HepG2 (cell line): Measurements from ENCODE around the gene JMJD6. TPM values are rescaled to one million over a fixed set of nuclear protein-coding genes. Genes with fewer than 3 reads are reported as not detected.
A peak's percentile ranks its signal among the peaks of the same experiment; 100 is the strongest.

Experiments
- AKAP8 ChIP-seq: sonication (generic); formaldehyde crosslinking; IDR thresholded peaks from 2 replicates; pipeline ENCODE4 v1.5.1; 2020; ENCODE audit warnings: mild to moderate bottlenecking, missing genetic modification reagents
- BCL3 ChIP-seq: sonication (generic); formaldehyde crosslinking; IDR thresholded peaks from 2 replicates; pipeline ENCODE4 v1.5.1; 2020; ENCODE audit warnings: mild to moderate bottlenecking, missing genetic modification reagents, moderate library complexity
- CC2D1A ChIP-seq: sonication (generic); formaldehyde crosslinking; IDR thresholded peaks from 2 replicates; pipeline ENCODE4 v1.8.1; 2023; ENCODE audit warnings: mild to moderate bottlenecking, missing genetic modification reagents
- ELF1 ChIP-seq: sonication (generic); formaldehyde crosslinking; IDR thresholded peaks from 2 replicates; pipeline ENCODE4 v1.4.0; 2020; ENCODE audit warnings: missing genetic modification reagents
- GABPB1 ChIP-seq: IDR thresholded peaks from 2 replicates; pipeline ENCODE4 v1.6.1; 2016; ENCODE audit warnings: mild to moderate bottlenecking, missing genetic modification reagents, moderate library complexity, missing compliant biosample characterization
- HMGA1 ChIP-seq: sonication (generic); formaldehyde crosslinking; conservative IDR thresholded peaks from 2 replicates; pipeline ENCODE4 v1.4.0; 2020; ENCODE audit warnings: missing genetic modification reagents
- IKZF1 ChIP-seq: fragments of 450-650 bp; IDR thresholded peaks from 2 replicates; pipeline ENCODE4 v1.7.1; 2016
- JDP2 ChIP-seq: sonication (generic); formaldehyde crosslinking; IDR thresholded peaks from 2 replicates; pipeline ENCODE4 v1.8.1; 2022; ENCODE audit warnings: missing genetic modification reagents, borderline replicate concordance
- KLF16 ChIP-seq, 2 experiments: sonication (generic) in 1 of 2; formaldehyde crosslinking in 1 of 2; IDR thresholded peaks; 2 replicates each; pipeline versions ENCODE4 v1.6.1 to v1.8.0; 2016 to 2023; ENCODE audit warnings: missing genetic modification reagents in 2 of 2, missing compliant biosample characterization in 1 of 2
- MXD1 ChIP-seq: sonication (generic); formaldehyde crosslinking; IDR thresholded peaks from 2 replicates; pipeline ENCODE4 v1.4.0; 2020; ENCODE audit warnings: mild to moderate bottlenecking, missing genetic modification reagents
- NFE2L1 ChIP-seq: sonication (generic); formaldehyde crosslinking; IDR thresholded peaks from 2 replicates; pipeline ENCODE4 v1.4.0; 2020; ENCODE audit warnings: missing genetic modification reagents, mild to moderate bottlenecking, borderline replicate concordance
- RBM22 ChIP-seq: fragments of 200-400 bp; formaldehyde crosslinking; optimal IDR thresholded peaks from 2 replicates; pipeline ENCODE3; 2017; ENCODE audit warnings: mild to moderate bottlenecking, low read length, moderate library complexity
- YEATS4 ChIP-seq: sonication (generic); formaldehyde crosslinking; IDR thresholded peaks from 2 replicates; pipeline ENCODE4 v1.4.0; 2020; ENCODE audit warnings: missing genetic modification reagents, borderline replicate concordance
- ZBTB7A ChIP-seq: sonication (generic); formaldehyde crosslinking; IDR thresholded peaks from 2 replicates; pipeline ENCODE4 v1.8.0; 2022; ENCODE audit warnings: mild to moderate bottlenecking, missing genetic modification reagents
- ZNF318 ChIP-seq: sonication (generic); formaldehyde crosslinking; IDR thresholded peaks from 2 replicates; pipeline ENCODE4 v1.4.0; 2020; ENCODE audit warnings: mild to moderate bottlenecking, missing genetic modification reagents
- ZNF556 ChIP-seq: sonication (generic); formaldehyde crosslinking; IDR thresholded peaks from 2 replicates; pipeline ENCODE4 v1.4.0; 2020; ENCODE audit warnings: mild to moderate bottlenecking, missing genetic modification reagents, borderline replicate concordance
- ZNF678 ChIP-seq: sonication (generic); formaldehyde crosslinking; IDR thresholded peaks from 2 replicates; pipeline ENCODE4 v1.4.0; 2020; ENCODE audit warnings: mild to moderate bottlenecking, missing genetic modification reagents
- ZNF83 ChIP-seq: sonication (generic); formaldehyde crosslinking; IDR thresholded peaks from 2 replicates; pipeline ENCODE4 v1.4.0; 2020; ENCODE audit warnings: missing genetic modification reagents, mild to moderate bottlenecking, borderline replicate concordance
- polyA plus RNA-seq, 8 experiments: library from polyadenylated mRNA; depleted of rRNA in 3 of 8; stranded (reverse) in 7 of 8; unstranded in 1 of 8; fragments of >200 nt; fragmentation: Illumina TruSeq in 4 of 8; extraction: Trizol in 4 of 8; gene quantifications; 2 replicates each; pipeline versions ENCODE4 v1.2.1 to v1.2.3, GENCODE V29; 2011 to 2016; ENCODE audit warnings: low read depth in 4 of 8, missing spikeins in 1 of 8, mixed read lengths in 1 of 8; ENCODE audit not compliant: insufficient read depth in 1 of 8
- total RNA-seq, 5 experiments: library from RNA; depleted of rRNA; stranded (reverse); fragments of >200 nt; fragmentation: Illumina TruSeq; extraction: Trizol; gene quantifications; 2 replicates each; pipeline ENCODE4 v1.2.3, GENCODE V29; 2016; ENCODE audit warnings: low read depth in 1 of 5

Gene JMJD6
- total and polyA plus RNA-seq, 2 of the 13 experiments (the other 11 are each of a cell fraction or from before 2014, with no cell fraction given) = 33.6 to 41.0 TPM

- TF ChIP-seq ZNF556 (CRISPR knock-in tag) (0 out of 2 replicates have a peak, but pooled peaks have one; percentile 27), JDP2 (CRISPR knock-in tag) (no peak), AKAP8 (no peak), IKZF1 (no peak), YEATS4 (no peak), CC2D1A (no peak), RBM22 (no peak), ZNF678 (CRISPR knock-in tag) (no peak), NFE2L1 (CRISPR knock-in tag) (no peak), ZBTB7A (CRISPR knock-in tag) (0 out of 2 replicates have a peak, but pooled peaks have one; percentile 16), ZNF318 (CRISPR knock-in tag) (0 out of 2 replicates have a peak, but pooled peaks have one; percentile 26), GABPB1 (no peak), KLF16 (CRISPR knock-in tag; IDR thresholded peaks at IDR 0.05) (no peak), HMGA1 (no peak), MXD1 (CRISPR knock-in tag) (peak; percentile 14; the same call in 1 of the 2 replicates), ELF1 (CRISPR knock-in tag) (no peak), ZNF83 (CRISPR knock-in tag) (0 out of 2 replicates have a peak, but pooled peaks have one; percentile 54), BCL3 (CRISPR knock-in tag) (no peak)
Observed at GRCh38 chr17:76709077-76709950, 17.1 kb downstream of the JMJD6 start (continued).
